H1 (cell line): Measurements from ENCODE around the gene RAP1A.

Experiments
- EZH2 ChIP-seq: fragments of 200-600 bp; sonication (generic); IDR thresholded peaks from 2 replicates; pipeline ENCODE4 v1.7.1; 2012; ENCODE audit warnings: low read depth, mild to moderate bottlenecking, moderate library complexity, low read length, inconsistent platforms; ENCODE audit not compliant: severe bottlenecking
- KDM1A ChIP-seq: fragments of 200-600, 300-600 bp; sonication (generic); IDR thresholded peaks from 2 replicates; pipeline ENCODE4 v1.7.1; 2016; ENCODE audit warnings: mild to moderate bottlenecking, low read length, borderline replicate concordance
- SUZ12 ChIP-seq: fragments of 200-600 bp; sonication (generic); IDR thresholded peaks from 2 replicates; pipeline ENCODE4 v1.6.1; 2012; ENCODE audit warnings: mild to moderate bottlenecking, inconsistent platforms, low read length, moderate library complexity, mixed read lengths
- TF ChIP-seq, protein P1 (sequence below), 3 experiments: IDR thresholded peaks; 1 replicate in 2 of 3; 2 replicates in 1 of 3; pipeline versions ENCODE4 v1.5.1 to v1.6.1; 2011; ENCODE audit warnings: low read length in 3 of 3, mild to moderate bottlenecking in 3 of 3, inconsistent platforms in 2 of 3, low read depth in 1 of 3, moderate library complexity in 1 of 3; ENCODE audit not compliant: insufficient read depth in 1 of 3; ENCODE audit errors: control extremely low read depth in 1 of 3
- TF ChIP-seq, protein P2 (sequence below): IDR thresholded peaks from 2 replicates; pipeline ENCODE4 v1.6.1; 2012; ENCODE audit warnings: inconsistent platforms

DNA sequence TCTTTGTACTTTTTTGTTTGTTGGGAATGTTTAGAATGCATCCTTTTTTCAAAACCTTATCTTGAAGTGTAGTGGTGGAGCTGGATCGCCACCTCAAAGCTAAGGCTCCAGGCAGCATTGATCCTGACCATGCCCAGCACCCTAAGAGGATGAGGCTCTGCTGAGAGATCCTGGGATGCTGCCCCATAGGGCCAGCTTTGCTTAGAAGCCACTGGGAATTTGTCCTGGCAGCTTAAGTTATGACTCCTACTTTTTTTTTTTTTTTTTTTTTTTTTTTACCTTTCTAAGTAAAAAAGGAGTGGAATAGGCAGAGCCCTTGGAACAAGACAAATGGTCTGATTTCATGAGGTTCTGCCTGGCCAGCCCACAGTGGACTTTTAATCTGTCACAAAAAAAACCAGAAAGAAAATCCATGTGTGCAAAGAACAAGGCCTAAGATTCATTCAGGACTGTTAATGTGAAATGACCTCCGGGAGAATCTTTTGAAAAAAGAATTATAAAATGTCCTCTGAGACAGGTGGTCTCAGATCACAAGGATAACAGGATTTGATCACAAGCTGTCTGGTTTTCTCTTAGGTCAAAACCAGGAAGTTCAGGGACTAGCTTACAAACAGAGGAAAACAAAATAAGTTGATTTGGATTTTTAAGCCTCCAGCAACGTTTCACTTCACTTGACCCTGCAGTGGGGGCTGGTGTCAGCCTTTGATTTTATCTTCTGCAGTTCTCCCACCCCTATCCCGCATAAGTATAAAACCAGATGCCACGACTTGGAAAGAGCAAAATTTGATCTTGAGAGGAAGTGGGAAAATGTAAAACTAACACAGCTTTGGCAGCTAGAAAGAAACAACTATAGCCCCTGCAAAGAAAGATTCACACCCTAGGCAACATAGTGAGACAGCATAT lies 25.9 kb upstream of the RAP1A start:
- no peak for TF ChIP-seq SUZ12
- TF ChIP-seq, protein P1, sequence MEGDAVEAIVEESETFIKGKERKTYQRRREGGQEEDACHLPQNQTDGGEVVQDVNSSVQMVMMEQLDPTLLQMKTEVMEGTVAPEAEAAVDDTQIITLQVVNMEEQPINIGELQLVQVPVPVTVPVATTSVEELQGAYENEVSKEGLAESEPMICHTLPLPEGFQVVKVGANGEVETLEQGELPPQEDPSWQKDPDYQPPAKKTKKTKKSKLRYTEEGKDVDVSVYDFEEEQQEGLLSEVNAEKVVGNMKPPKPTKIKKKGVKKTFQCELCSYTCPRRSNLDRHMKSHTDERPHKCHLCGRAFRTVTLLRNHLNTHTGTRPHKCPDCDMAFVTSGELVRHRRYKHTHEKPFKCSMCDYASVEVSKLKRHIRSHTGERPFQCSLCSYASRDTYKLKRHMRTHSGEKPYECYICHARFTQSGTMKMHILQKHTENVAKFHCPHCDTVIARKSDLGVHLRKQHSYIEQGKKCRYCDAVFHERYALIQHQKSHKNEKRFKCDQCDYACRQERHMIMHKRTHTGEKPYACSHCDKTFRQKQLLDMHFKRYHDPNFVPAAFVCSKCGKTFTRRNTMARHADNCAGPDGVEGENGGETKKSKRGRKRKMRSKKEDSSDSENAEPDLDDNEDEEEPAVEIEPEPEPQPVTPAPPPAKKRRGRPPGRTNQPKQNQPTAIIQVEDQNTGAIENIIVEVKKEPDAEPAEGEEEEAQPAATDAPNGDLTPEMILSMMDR (IDR thresholded peaks at IDR 0.05; ENCODE audit: control extremely low read depth in 1 of 3, insufficient read depth in 1 of 3, low read depth in 1 of 3, low read length in 3 of 3): no peak
- TF ChIP-seq, protein P2, sequence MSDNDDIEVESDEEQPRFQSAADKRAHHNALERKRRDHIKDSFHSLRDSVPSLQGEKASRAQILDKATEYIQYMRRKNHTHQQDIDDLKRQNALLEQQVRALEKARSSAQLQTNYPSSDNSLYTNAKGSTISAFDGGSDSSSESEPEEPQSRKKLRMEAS: no peak
- TF ChIP-seq EZH2: no peak
- TF ChIP-seq KDM1A: no peak
